Uterus (tissue), 4 donors: ENCODE measurements around the gene DEFB114. TPM values are rescaled to one million over a fixed set of nuclear protein-coding genes. Genes with fewer than 3 reads are reported as not detected.

ENCODE experiments used
- DNase-seq, 2 donors: peaks; one replicate each; pipeline ENCODE4 v3.0.0-alpha.2; 2019 to 2020
- H3K27ac ChIP-seq, 2 donors: fragments of 200-600 bp; sonication (generic); 1 replicate in 1 of 2; 2 replicates in 1 of 2; pipeline ENCODE4 v1.5.1; 2016 to 2018
- H3K27me3 ChIP-seq, 2 donors: fragments of 200-600 bp; sonication (generic); one replicate each; pipeline ENCODE4 v1.5.1; 2018 to 2019; ENCODE audit warnings: control low read depth in 1 of 2
- H3K36me3 ChIP-seq, 2 donors: fragments of 200-600 bp; sonication (generic); one replicate each; pipeline ENCODE4 v1.5.1; 2019; ENCODE audit warnings: control low read depth in 1 of 2
- H3K4me1 ChIP-seq, 2 donors: fragments of 200-600 bp; sonication (generic); one replicate each; pipeline ENCODE4 v1.5.1; 2018 to 2019; ENCODE audit warnings: control low read depth in 1 of 2
- H3K4me3 ChIP-seq, 2 donors: fragments of 200-600 bp; sonication (generic); 1 replicate in 1 of 2; 2 replicates in 1 of 2; pipeline ENCODE4 v1.5.1; 2018 to 2019; ENCODE audit warnings: mild to moderate bottlenecking in 1 of 2
- H3K9me3 ChIP-seq, 2 donors: fragments of 200-600 bp; sonication (generic); one replicate each; pipeline ENCODE4 v1.5.1; 2019; ENCODE audit warnings: control low read depth in 1 of 2
- CTCF ChIP-seq, 4 experiments: fragments of 200-600 bp in 2 of 4; fragments of 450-650 bp in 2 of 4; sonication (generic) in 2 of 4; IDR thresholded peaks; one replicate each; pipeline ENCODE4 v1.5.1; 2016 to 2019; ENCODE audit warnings: antibody characterized with exemption in 4 of 4, mild to moderate bottlenecking in 2 of 4, moderate library complexity in 1 of 4
- POLR2A ChIP-seq, 2 donors: fragments of 450-650 bp; IDR thresholded peaks; one replicate each; pipeline ENCODE4 v1.6.1; 2016; ENCODE audit warnings: antibody characterized with exemption in 2 of 2, mild to moderate bottlenecking in 1 of 2, moderate library complexity in 1 of 2
- intact Hi-C: fragments of 100-400 bp; cut with DNase I; formaldehyde crosslinking; loops from one replicate; pipeline ENCODE4 v1.15.1; 2023; ENCODE audit warnings: low total_unique reads
- total RNA-seq, 4 donors: library from RNA; depleted of rRNA in 3 of 4; stranded (reverse); fragments of >200 nt in 3 of 4; gene quantifications; one replicate each; pipeline versions ENCODE4 v1.1.0 to v1.2.4, GENCODE V29; 2014 to 2023
- donor health status: DM: yes; HTN: yes; CAD: no.

DEFB114 gene
- total RNA-seq, 4 donors from 2014 or later = not detected

GRCh38 chr6:49915035-49915434 is 48.9 kb downstream of the DEFB114 start:
- no peak for TF ChIP-seq CTCF (IDR thresholded peaks at IDR 0.05)
- no peak for TF ChIP-seq POLR2A (IDR thresholded peaks at IDR 0.05)
- intact Hi-C loops = no loop called here
- no peak overlapping the region for H3K27ac ChIP-seq
- no peaks in the 10 kb centered on the region for H3K27me3 ChIP-seq
- H3K9me3 ChIP-seq = no peaks in the 10 kb centered on the region
- H3K36me3 ChIP-seq = no peaks in the 10 kb centered on the region
- no peaks in the 10 kb centered on the region for H3K4me1 ChIP-seq
- no peak for DNase-seq
- H3K4me3 ChIP-seq = no peak overlapping the region

- H3K4me3 ChIP-seq = no peak overlapping the region
- intact Hi-C loops = no loop called here
- H3K4me1 ChIP-seq = no peaks in the 10 kb centered on the region
- no peak for DNase-seq
- no peaks in the 10 kb centered on the region for H3K36me3 ChIP-seq
- no peak for TF ChIP-seq CTCF (IDR thresholded peaks at IDR 0.05)
- TF ChIP-seq POLR2A (IDR thresholded peaks at IDR 0.05) = no peak
- no peaks in the 10 kb centered on the region for H3K27me3 ChIP-seq
- no peaks in the 10 kb centered on the region for H3K9me3 ChIP-seq
- H3K27ac ChIP-seq = no peak overlapping the region
Measured at GRCh38 chr6:49913636-49914375, 50.2 kb downstream of the DEFB114 start.

- H3K36me3 ChIP-seq = no peaks in the 10 kb centered on the region
- H3K27me3 ChIP-seq = no peaks in the 10 kb centered on the region
- H3K9me3 ChIP-seq = no peaks in the 10 kb centered on the region
- H3K27ac ChIP-seq = no peak overlapping the region
- intact Hi-C loops = no loop called here
- H3K4me3 ChIP-seq = no peak overlapping the region
- no peak for DNase-seq
- TF ChIP-seq CTCF (IDR thresholded peaks at IDR 0.05) (no peak), POLR2A (IDR thresholded peaks at IDR 0.05) (no peak)
- H3K4me1 ChIP-seq = no peaks in the 10 kb centered on the region
Measured at GRCh38 chr6:49912196-49912595, 51.8 kb downstream of the DEFB114 start.

GRCh38 chr6:49911252-49911651 is 52.7 kb downstream of the DEFB114 start:
- Histone ChIP-seq H3K36me3 (no peaks in the 10 kb centered on the region), H3K9me3 (no peaks in the 10 kb centered on the region), H3K4me1 (no peaks in the 10 kb centered on the region), H3K27ac (no peak overlapping the region), H3K27me3 (no peaks in the 10 kb centered on the region), H3K4me3 (no peak overlapping the region)
- TF ChIP-seq POLR2A (IDR thresholded peaks at IDR 0.05) (no peak), CTCF (IDR thresholded peaks at IDR 0.05) (no peak)
- intact Hi-C loops = no loop called here
- DNase-seq = no peak

Other genes with a start within 250 kb of the DEFB114 start
- 1 to 10 TPM in 1 of 4 donors, under 1 TPM in 1, not detected in 2; 0.35 to 1.7 TPM for gene CRISP3, start 219.8 kb downstream of the DEFB114 start, total RNA-seq
- under 1 TPM in 1 of 4 donors, not detected in 3; 0.14 TPM for gene PGK2, start 176.9 kb downstream of the DEFB114 start, total RNA-seq
- not detected for gene CRISP1, start 97.6 kb downstream of the DEFB114 start, total RNA-seq
- not detected for gene DEFB113, start 5.5 kb upstream of the DEFB114 start, total RNA-seq
- not detected for gene DEFB110, start 57.8 kb upstream of the DEFB114 start, total RNA-seq
- not detected for gene DEFB112, start 85.8 kb upstream of the DEFB114 start, total RNA-seq